DND-41 (cell line): ENCODE data around the gene CATSPER3.

ENCODE experiments used
- CTCF ChIP-seq: IDR thresholded peaks from 2 replicates; pipeline ENCODE4 v1.5.1; 2012; ENCODE audit warnings: borderline replicate concordance, low read length, moderate library complexity, mild to moderate bottlenecking; ENCODE audit not compliant: poor library complexity, severe bottlenecking; ENCODE audit errors: extremely low read depth
- EZH2 ChIP-seq: IDR thresholded peaks from 3 replicates; pipeline ENCODE4 v1.6.1; 2012; ENCODE audit warnings: borderline replicate concordance, low read depth, mild to moderate bottlenecking, moderate library complexity, low read length, inconsistent platforms; ENCODE audit not compliant: severe bottlenecking

- TF ChIP-seq CTCF (no peak), EZH2 (no peak)
Measured at GRCh38 chr5:135005076-135005475, 37.4 kb downstream of the CATSPER3 start.
